Endodermal cell (in vitro differentiated cells): ENCODE measurements around the gene TREX2. TPM values are rescaled to one million over a fixed set of nuclear protein-coding genes. Genes with fewer than 3 reads are reported as not detected.
"Not testable (repeated sequence)": the region's sequence is repeated elsewhere in the genome, so short reads cannot be mapped to it uniquely, and the experiment has no call there.

Experiments used
- DNase-seq: peaks from one replicate; pipeline ENCODE4 v3.0.0-alpha.2; 2017
- H3K27ac ChIP-seq: 2 replicates; pipeline ENCODE4 v1.5.1; 2013; ENCODE audit warnings: mild to moderate bottlenecking, low read depth, low read length, moderate library complexity
- H3K27me3 ChIP-seq: 2 replicates; pipeline ENCODE4 v1.6.1; 2013; ENCODE audit warnings: mild to moderate bottlenecking, low read length, moderate library complexity; ENCODE audit not compliant: insufficient read depth, control insufficient read depth, poor library complexity, severe bottlenecking
- H3K36me3 ChIP-seq: 2 replicates; pipeline ENCODE4 v1.7.0; 2013; ENCODE audit warnings: mild to moderate bottlenecking, low read length, moderate library complexity; ENCODE audit not compliant: control insufficient read depth, insufficient read depth
- H3K4me1 ChIP-seq: one replicate; pipeline ENCODE4 v1.7.0; 2013; ENCODE audit warnings: low read length; ENCODE audit not compliant: control insufficient read depth, insufficient read depth
- H3K4me3 ChIP-seq: 2 replicates; pipeline ENCODE4 v1.5.1; 2013; ENCODE audit warnings: mild to moderate bottlenecking, low read length, moderate library complexity
- H3K9ac ChIP-seq: 2 replicates; pipeline ENCODE4 v1.6.1; 2013; ENCODE audit warnings: mild to moderate bottlenecking, low read length, moderate library complexity; ENCODE audit not compliant: poor library complexity, severe bottlenecking; ENCODE audit errors: extremely low read depth
- H3K9me3 ChIP-seq: 2 replicates; pipeline ENCODE4 v1.6.1; 2013; ENCODE audit warnings: mild to moderate bottlenecking, low read length, moderate library complexity; ENCODE audit not compliant: control insufficient read depth
- H3K27ac Mint-ChIP-seq: 2 replicates; pipeline ENCODE4 v1.8.0; 2020; ENCODE audit warnings: mixed read lengths
- H3K27me3 Mint-ChIP-seq: 2 replicates; pipeline ENCODE4 v1.8.0; 2021; ENCODE audit warnings: mild to moderate bottlenecking, mixed read lengths; ENCODE audit not compliant: insufficient read depth
- H3K36me3 Mint-ChIP-seq: 2 replicates; pipeline ENCODE4 v1.8.0; 2020; ENCODE audit warnings: low read depth, mixed read lengths
- H3K4me1 Mint-ChIP-seq: 2 replicates; pipeline ENCODE4 v1.8.0; 2020; ENCODE audit warnings: mixed read lengths
- H3K4me3 Mint-ChIP-seq: 2 replicates; pipeline ENCODE4 v1.8.0; 2020; ENCODE audit warnings: mild to moderate bottlenecking, moderate library complexity, mixed read lengths
- H3K9me3 Mint-ChIP-seq: 2 replicates; pipeline ENCODE4 v1.8.0; 2020; ENCODE audit warnings: mild to moderate bottlenecking, mixed read lengths
- CTCF ChIP-seq: fragments of 200-600 bp; sonication (generic); conservative IDR thresholded peaks from 2 replicates; pipeline ENCODE4 v1.5.0; 2021; ENCODE audit warnings: antibody characterized with exemption, mild to moderate bottlenecking
- WGBS, 2 experiments: methylation state at CpG; one replicate each; pipeline versions ENCODE4 v1.1.5 to v1.1.7; 2013; ENCODE audit warnings: missing lambda C conversion rate in 2 of 2, mixed read lengths in 1 of 2; ENCODE audit not compliant: insufficient coverage in 1 of 2, insufficient read length in 1 of 2; 5-methylcytosine and 5-hydroxymethylcytosine counted together
- total RNA-seq, 2 donors: library from RNA; stranded (reverse); fragmentation: NEBNext Ultra II Directional in 1 of 2; extraction: Animal tissue kit (Norgen Biotek cat#: 25700) in 1 of 2; gene quantifications; 2 replicates in 1 of 2; 3 replicates in 1 of 2; pipeline ENCODE4 v1.2.1, GENCODE V29; 2021

Gene TREX2
- total RNA-seq, 2 donors from 2014 or later, result 0.35 to 0.70 TPM

DNA sequence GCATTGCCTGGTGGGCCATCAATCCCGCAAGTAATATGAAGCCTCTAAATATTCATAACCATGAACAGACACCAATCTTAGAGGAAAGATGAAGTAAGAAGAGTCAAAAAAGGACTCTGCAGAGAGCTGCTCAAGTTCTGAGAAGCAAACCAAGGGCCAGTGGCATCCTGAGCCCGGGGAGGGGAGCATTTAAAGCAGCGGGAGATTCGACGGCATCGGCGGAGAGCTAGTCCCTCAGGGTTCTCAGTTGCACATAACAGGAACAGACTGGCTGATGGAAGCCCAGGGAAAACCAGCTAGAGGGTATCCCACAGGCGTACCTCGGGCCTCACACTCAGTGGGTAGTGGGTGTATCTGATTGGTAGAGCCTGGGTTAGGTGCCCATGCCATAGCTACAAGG lies 39.8 kb downstream of the TREX2 start:
- Mint-ChIP-seq H3K27me3 (peaks cover 31% of the 10 kb centered on the region), H3K9me3 (peaks cover 70% of the 10 kb centered on the region), H3K4me3 (no peak overlapping the region), H3K36me3 (no peaks in the 10 kb centered on the region), H3K4me1 (no peaks in the 10 kb centered on the region), H3K27ac (no peak overlapping the region)
- Histone ChIP-seq H3K4me1 (no peaks in the 10 kb centered on the region), H3K9me3 (no peaks in the 10 kb centered on the region), H3K27me3 (peaks cover 12% of the 10 kb centered on the region), H3K4me3 (no peak overlapping the region), H3K9ac (no peak overlapping the region), H3K36me3 (no peaks in the 10 kb centered on the region), H3K27ac (no peak overlapping the region)
- WGBS, 2 experiments, result 92 to 94% methylated on average over 5 to 8 of the region's 9 CpGs
- no peak for DNase-seq
- no peak for TF ChIP-seq CTCF

DNA sequence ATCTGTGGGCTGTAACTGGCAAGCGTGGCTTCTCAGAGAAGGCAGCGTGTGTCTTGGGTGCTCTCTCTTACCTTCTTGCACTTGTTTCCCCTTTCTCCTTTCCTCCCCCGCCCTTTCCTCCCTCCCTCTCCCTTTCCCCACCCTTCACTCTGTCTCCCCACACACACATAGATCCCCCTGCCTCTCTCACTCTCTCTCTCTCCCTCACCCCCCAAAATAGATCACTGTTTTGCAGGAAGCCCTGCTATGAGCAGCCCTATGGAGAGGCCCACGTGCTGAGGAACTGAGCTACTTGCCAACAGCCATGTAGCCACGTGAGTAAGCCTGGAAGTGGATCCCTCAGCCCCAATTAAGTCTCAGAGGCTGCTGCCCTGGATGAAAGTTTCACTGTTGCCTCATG lies 40.4 kb downstream of the TREX2 start:
- peaks cover 26% of the 10 kb centered on the region for H3K27me3 Mint-ChIP-seq
- H3K9ac ChIP-seq, result no peak overlapping the region
- no peaks in the 10 kb centered on the region for H3K4me1 ChIP-seq
- H3K27ac ChIP-seq, result no peak overlapping the region
- H3K9me3 Mint-ChIP-seq, result peaks cover 64% of the 10 kb centered on the region
- no peak for DNase-seq
- no peaks in the 10 kb centered on the region for H3K4me1 Mint-ChIP-seq
- TF ChIP-seq CTCF, result no peak
- no peak overlapping the region for H3K4me3 ChIP-seq
- no peaks in the 10 kb centered on the region for H3K36me3 ChIP-seq
- H3K4me3 Mint-ChIP-seq, result no peak overlapping the region
- H3K9me3 ChIP-seq, result no peaks in the 10 kb centered on the region
- no peak overlapping the region for H3K27ac Mint-ChIP-seq
- 76% methylated on average over 5 of the region's 5 CpGs; no CpG with 5 or more reads in 1 of the 2 experiments for WGBS, 2 experiments
- H3K27me3 ChIP-seq, result peaks cover 6% of the 10 kb centered on the region
- no peaks in the 10 kb centered on the region for H3K36me3 Mint-ChIP-seq

DNA sequence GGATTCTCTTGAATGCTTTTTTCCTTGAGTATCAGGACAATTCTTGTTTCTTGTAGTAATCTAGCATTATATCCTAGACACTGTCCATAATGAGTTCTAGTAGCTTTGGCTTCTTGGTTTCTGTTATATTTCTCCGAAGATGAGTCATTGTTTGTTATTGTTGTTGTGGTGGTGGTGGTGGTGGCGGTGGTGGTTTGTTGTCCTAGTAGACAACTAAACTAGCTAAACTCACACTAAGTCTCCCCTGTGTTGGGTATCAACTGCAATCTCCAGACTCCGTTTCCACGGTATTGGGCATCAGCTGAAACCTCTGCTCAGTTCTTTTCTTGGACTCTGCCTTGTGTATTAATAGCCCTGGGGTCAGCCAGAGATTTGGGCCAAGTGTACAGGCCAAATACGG lies 41.5 kb downstream of the TREX2 start:
- peaks cover 65% of the 10 kb centered on the region for H3K9me3 Mint-ChIP-seq

GRCh38 chrX:153401133-153401764 lies 44.6 kb downstream of the TREX2 start, which contains the start of gene PNMA6E:
PNMA6E (minus strand) TSS chrX:153401350; CDS start chrX:153398849, 2,501 bp downstream.
- Mint-ChIP-seq H3K4me1 (no peaks in the 10 kb centered on the region), H3K9me3 (peaks cover 67% of the 10 kb centered on the region), H3K4me3 (no peak within 1 kb of the TSS), H3K27ac (no peak within 1 kb of the TSS), H3K36me3 (peaks cover 3% of the 10 kb centered on the region), H3K27me3 (peaks cover 18% of the 10 kb centered on the region)
- H3K27me3 ChIP-seq, result peaks cover 5% of the 10 kb centered on the region
- no peaks in the 10 kb centered on the region for H3K4me1 ChIP-seq
- no peak for DNase-seq
- H3K36me3 ChIP-seq, result no peaks in the 10 kb centered on the region
- 93 to 96% methylated on average over 21 to 29 of the region's 29 CpGs for WGBS, 2 experiments
- no peak within 1 kb of the TSS for H3K27ac ChIP-seq
- no peak within 1 kb of the TSS for H3K9ac ChIP-seq
- no peak within 1 kb of the TSS for H3K4me3 ChIP-seq
- no peak for TF ChIP-seq CTCF
- H3K9me3 ChIP-seq, result no peaks in the 10 kb centered on the region

More for the DNA sequence above, 41.5 kb downstream of the TREX2 start:
- H3K36me3 Mint-ChIP-seq, H3K27ac Mint-ChIP-seq, H3K4me1 Mint-ChIP-seq, H3K9me3 ChIP-seq, H3K27ac ChIP-seq, H3K36me3 ChIP-seq, H3K27me3 ChIP-seq, DNase-seq, H3K4me1 ChIP-seq, H3K4me3 Mint-ChIP-seq, H3K9ac ChIP-seq, H3K4me3 ChIP-seq: not testable (repeated sequence)
- 94 to 100% methylated on average over 1 to 3 of the region's 5 CpGs for WGBS, 2 experiments
- peaks cover 24% of the 10 kb centered on the region for H3K27me3 Mint-ChIP-seq
